A549 (cell line): Measurements from ENCODE around the gene HSD3B7. TPM values are rescaled to one million over a fixed set of nuclear protein-coding genes. Genes with fewer than 3 reads are reported as not detected.

Source experiments
- ATAC-seq, 2 experiments: fragments of 200-7000 bp in 1 of 2; fragments of >200 bp in 1 of 2; cut with Nextera tagmentation in 1 of 2; cut with Tn5 transposase in 1 of 2; 3 replicates each; pipeline versions ENCODE4 v1.8.0 to v1.9.1; 2018 to 2020; ENCODE audit warnings: mild to moderate bottlenecking in 1 of 2, moderate library complexity in 1 of 2
- CTCF ChIA-PET: fragments of 300-600 bp; sonication (Branson Sonifier 250); formaldehyde crosslinking; extraction: SDS; loops from one replicate; lab custom pipeline; 2021; ENCODE audit warnings: antibody characterized with exemption, inconsistent platforms; lab: Yijun Ruan, JAX
- POLR2A ChIA-PET: fragments of 350-600 bp; formaldehyde crosslinking; extraction: SDS; loops from one replicate; lab custom pipeline; 2021; ENCODE audit warnings: antibody characterized with exemption, inconsistent platforms; lab: Yijun Ruan, JAX
- DNase-seq, 2 experiments: peaks; one replicate each; pipeline versions ENCODE4 v3.0.0 to v3.0.0-alpha.2; 2011 to 2016; ENCODE audit warnings: low read depth in 1 of 2, low spot score in 1 of 2
- FAIRE-seq: peaks from 2 replicates; lab custom pipeline; 2011; peaks lifted over from hg19 to GRCh38; lab: Jason Lieb, UNC
- H3K27ac ChIP-seq, 2 experiments: fragments of >200 bp; sonication (Bioruptor Twin); formaldehyde crosslinking; 3 replicates each; pipeline ENCODE4 v1.5.1; 2016 to 2017
- H3K4me1 ChIP-seq: fragments of >200 bp; sonication (Bioruptor Twin); formaldehyde crosslinking; 3 replicates; pipeline ENCODE4 v1.6.1; 2016
- H3K4me2 ChIP-seq: fragments of >200 bp; sonication (Bioruptor Twin); formaldehyde crosslinking; 3 replicates; pipeline ENCODE4 v1.6.1; 2016
- H3K4me3 ChIP-seq: fragments of >200 bp; sonication (Bioruptor Twin); formaldehyde crosslinking; 3 replicates; pipeline ENCODE4 v1.5.1; 2016
- H3K9me3 ChIP-seq: fragments of >200 bp; sonication (Bioruptor Twin); formaldehyde crosslinking; 3 replicates; pipeline ENCODE4 v1.6.1; 2016
- BCL3 ChIP-seq: fragments of >200 bp; sonication (Bioruptor Twin); formaldehyde crosslinking; IDR thresholded peaks from 3 replicates; pipeline ENCODE4 v1.6.1; 2016
- CBX2 ChIP-seq: fragments of 200-600 bp; sonication (generic); IDR thresholded peaks from 2 replicates; pipeline ENCODE4 v1.6.1; 2016; ENCODE audit warnings: low read depth, mild to moderate bottlenecking, borderline replicate concordance
- CEBPB ChIP-seq, 2 experiments: fragments of >200 bp in 1 of 2; sonication (Bioruptor Twin) in 1 of 2; formaldehyde crosslinking in 1 of 2; IDR thresholded peaks; 2 replicates each; pipeline ENCODE4 v1.6.1; 2012 to 2016
- CHD4 ChIP-seq: fragments of 200-600 bp; sonication (generic); IDR thresholded peaks from 2 replicates; pipeline ENCODE4 v1.6.1; 2016; ENCODE audit warnings: antibody characterized with exemption, mild to moderate bottlenecking, borderline replicate concordance
- ELK1 ChIP-seq: fragments of 150-350 bp; IDR thresholded peaks from 2 replicates; pipeline ENCODE4 v1.6.1; 2014; ENCODE audit warnings: low read depth, mild to moderate bottlenecking, low read length
- EP300 ChIP-seq, 2 experiments: fragments of >200 bp; sonication (Bioruptor Twin); formaldehyde crosslinking; IDR thresholded peaks; 2 replicates in 1 of 2; 3 replicates in 1 of 2; pipeline ENCODE4 v1.6.1; 2016 to 2017
- ESRRA ChIP-seq: fragments of 150-350 bp; IDR thresholded peaks from 2 replicates; pipeline ENCODE4 v1.6.1; 2014; ENCODE audit warnings: mild to moderate bottlenecking, low read length, borderline replicate concordance
- FOSB ChIP-seq: fragments of 250-450 bp; sonication (Bioruptor Pico); IDR thresholded peaks from 2 replicates; pipeline ENCODE4 v1.5.0; 2020; ENCODE audit warnings: mild to moderate bottlenecking, moderate library complexity
- FOSL2 ChIP-seq, 2 experiments: fragments of 450-650 bp in 1 of 2; fragments of >200 bp in 1 of 2; sonication (Bioruptor Twin) in 1 of 2; formaldehyde crosslinking; IDR thresholded peaks; 2 replicates each; pipeline versions ENCODE4 v1.5.0 to v1.6.1; 2016 to 2020; ENCODE audit warnings: mild to moderate bottlenecking in 1 of 2, moderate library complexity in 1 of 2
- GATA3 ChIP-seq: IDR thresholded peaks from 2 replicates; pipeline ENCODE4 v1.6.1; 2012; ENCODE audit warnings: borderline replicate concordance
- HES2 ChIP-seq: fragments of >200 bp; sonication (Bioruptor Twin); formaldehyde crosslinking; IDR thresholded peaks from 2 replicates; pipeline ENCODE4 v1.6.1; 2016
- HOXB13 ChIP-seq: fragments of 250-450 bp; sonication (Bioruptor Pico); IDR thresholded peaks from 2 replicates; pipeline ENCODE4 v1.5.0; 2020; ENCODE audit warnings: low read depth, mild to moderate bottlenecking, moderate library complexity
- KDM5A ChIP-seq: fragments of 200-600 bp; sonication (generic); IDR thresholded peaks from 2 replicates; pipeline ENCODE4 v1.6.1; 2016; ENCODE audit warnings: antibody characterized with exemption, mild to moderate bottlenecking
- MAZ ChIP-seq: fragments of 150-350 bp; IDR thresholded peaks from 2 replicates; pipeline ENCODE4 v1.6.1; 2014; ENCODE audit warnings: antibody characterized with exemption, low read depth, low read length, borderline replicate concordance
- MYC ChIP-seq: IDR thresholded peaks from 2 replicates; pipeline ENCODE4 v1.6.1; 2012; ENCODE audit warnings: mild to moderate bottlenecking, inconsistent platforms, low read length, improper control_type of control experiment, borderline replicate concordance
- POLR2AphosphoS2 ChIP-seq: conservative IDR thresholded peaks from 2 replicates; pipeline ENCODE4 v1.6.1; 2012; ENCODE audit warnings: low read length, improper control_type of control experiment, inconsistent platforms
- RARB ChIP-seq: fragments of 250-450 bp; sonication (Bioruptor Pico); IDR thresholded peaks from 2 replicates; pipeline ENCODE4 v1.8.0; 2021; ENCODE audit warnings: mild to moderate bottlenecking, moderate library complexity
- RCOR1 ChIP-seq: fragments of 150-350 bp; IDR thresholded peaks from 2 replicates; pipeline ENCODE4 v1.6.1; 2014; ENCODE audit warnings: antibody characterized with exemption, low read length, low read depth
- RNF2 ChIP-seq: fragments of 200-600 bp; sonication (generic); IDR thresholded peaks from 2 replicates; pipeline ENCODE4 v1.6.1; 2016; ENCODE audit warnings: low read depth, mild to moderate bottlenecking, antibody characterized with exemption, moderate library complexity, borderline replicate concordance
- SMC3 ChIP-seq: fragments of >200 bp; sonication (Bioruptor Twin); formaldehyde crosslinking; IDR thresholded peaks from 3 replicates; pipeline ENCODE4 v1.6.1; 2018; ENCODE audit warnings: inconsistent platforms
- SREBF2 ChIP-seq: fragments of 450-650 bp; IDR thresholded peaks from 2 replicates; pipeline ENCODE4 v1.6.1; 2014; ENCODE audit warnings: mild to moderate bottlenecking, moderate library complexity
- USF2 ChIP-seq: fragments of 450-650 bp; IDR thresholded peaks from 2 replicates; pipeline ENCODE4 v1.6.1; 2014; ENCODE audit warnings: antibody characterized with exemption
- ZFP36 ChIP-seq: fragments of 450-650 bp; IDR thresholded peaks from 2 replicates; pipeline ENCODE4 v1.6.1; 2014; ENCODE audit warnings: borderline replicate concordance; ENCODE audit not compliant: partially characterized antibody
- WGBS: methylation state at CpG from one replicate; pipeline ENCODE4 v1.1.6; 2017; ENCODE audit errors: missing lambda C conversion rate; 5-methylcytosine and 5-hydroxymethylcytosine counted together
- polyA plus RNA-seq, 4 experiments: library from polyadenylated mRNA; depleted of rRNA in 3 of 4; stranded (reverse); fragments of >200 nt; fragmentation: RNase III in 1 of 4; extraction: RNeasy Plus Mini Kit Qiagen cat#74134 plus additional on column Dnase treatment in 1 of 4; gene quantifications; 2 replicates in 3 of 4; 3 replicates in 1 of 4; pipeline ENCODE4 v1.2.3, GENCODE V29; 2011 to 2017

The HSD3B7 gene
- polyA plus RNA-seq, 2 of the 4 experiments (the other 2 are of a cell fraction): 10.5 to 19.7 TPM

GRCh38 chr16:31025339-31025738 lies 40.3 kb downstream of the HSD3B7 start (continued):
- TF ChIP-seq ELK1 (no peak), ESRRA (no peak)

GRCh38 chr16:31029272-31029671 lies 44.3 kb downstream of the HSD3B7 start:
- FAIRE-seq: no peak
- H3K27ac ChIP-seq: no peak overlapping the region
- 56% methylated on average over 5 of the region's 5 CpGs for WGBS
- POLR2A ChIA-PET: no interaction called here
- TF ChIP-seq FOSL2 (IDR thresholded peaks at IDR 0.05): no peak
- TF ChIP-seq FOSL2 (CRISPR knock-in tag; IDR thresholded peaks at IDR 0.05): no peak
- no peak for TF ChIP-seq RARB (CRISPR knock-in tag)
- TF ChIP-seq POLR2AphosphoS2: no peak
- no peak for TF ChIP-seq MYC
- TF ChIP-seq SMC3: no peak
- no peak for TF ChIP-seq RCOR1
- no peak for TF ChIP-seq USF2
- no peak for TF ChIP-seq SREBF2
- TF ChIP-seq GATA3: no peak
- no peak for TF ChIP-seq CBX2
- no peak for TF ChIP-seq ZFP36
- no peak for TF ChIP-seq BCL3
- no peak for TF ChIP-seq ESRRA
- no peak for TF ChIP-seq HOXB13
- TF ChIP-seq CEBPB (IDR thresholded peaks at IDR 0.05): no peak
- TF ChIP-seq ELK1: no peak
- no peak for TF ChIP-seq KDM5A
- no peak for TF ChIP-seq MAZ
- TF ChIP-seq, all 56 proteins: peak for 0
- no peak overlapping the region for H3K4me2 ChIP-seq
- H3K9me3 ChIP-seq: no peaks in the 10 kb centered on the region
- ATAC-seq: no peak
- peaks cover 4% of the 10 kb centered on the region; the same call in 1 of the 3 replicates for H3K4me1 ChIP-seq
- CTCF ChIA-PET: interaction anchor here (0.6 to 1.9 kb wide), 2 partner anchors 31 to 44 kb away, joined by 3 to 13 read pairs; partner anchors contain the start of gene HSD3B7
- no peak overlapping the region for H3K4me3 ChIP-seq
- DNase-seq: no peak

- ChIA-PET POLR2A (no interaction called here), CTCF (interaction anchor here (1.1 to 3.1 kb wide), 2 partner anchors 11 to 46 kb away, joined by 3 to 18 read pairs; partner anchors contain the start of gene HSD3B7)
- ATAC-seq (no peak), DNase-seq (no peak), FAIRE-seq (no peak)
- Histone ChIP-seq H3K9me3 (no peaks in the 10 kb centered on the region), H3K4me1 (peaks cover 8% of the 10 kb centered on the region; the same call in 1 of the 3 replicates), H3K4me2 (no peak overlapping the region), H3K27ac (peak overlapping the region in 1 of 2 experiments; percentile 95; a peak in 2 of 6 replicates), H3K4me3 (no peak overlapping the region)
- TF ChIP-seq FOSB (CRISPR knock-in tag) (no peak), ZFP36 (no peak), ESRRA (no peak), RNF2 (no peak), EP300 (IDR thresholded peaks at IDR 0.05) (no peak), HES2 (no peak), RARB (CRISPR knock-in tag) (no peak), CHD4 (no peak)
- 69% methylated on average over 4 of the region's 4 CpGs for WGBS
Measured at GRCh38 chr16:31031276-31031675, 46.3 kb downstream of the HSD3B7 start.
